PC-3 (cell line): Measurements from ENCODE around the gene MTF2. TPM values are rescaled to one million over a fixed set of nuclear protein-coding genes. Genes with fewer than 3 reads are reported as not detected.
"Not testable (repeated sequence)": the region's sequence is repeated elsewhere in the genome, so short reads cannot be mapped to it uniquely, and the experiment has no call there.

ENCODE experiments used
- ATAC-seq: fragments of 200-7000 bp; cut with Tn5 transposase; 2 replicates; pipeline ENCODE4 v1.9.1; 2020; ENCODE audit warnings: mild to moderate bottlenecking, moderate library complexity
- BruUV-seq: library from RNA; stranded (reverse); fragments of 400-500 nt; replicated peaks from 2 replicates; lab custom pipeline; 2021; lab: Mats Ljungman, UMichigan
- CTCF ChIA-PET: fragments of 300-600 bp; sonication (Branson Sonifier 250); formaldehyde crosslinking; loops from one replicate; lab custom pipeline; 2022; ENCODE audit warnings: antibody characterized with exemption; lab: Charles Lee
- POLR2A ChIA-PET: fragments of 300-600 bp; sonication (Branson Sonifier 250); formaldehyde crosslinking; loops from one replicate; lab custom pipeline; 2022; ENCODE audit warnings: antibody characterized with exemption; ENCODE audit not compliant: unreplicated experiment; lab: Charles Lee
- DNase-seq: peaks from one replicate; pipeline ENCODE4 v3.0.0-alpha.2; 2015
- H2AFZ ChIP-seq: fragments of 300-600 bp; sonication (generic); 2 replicates; pipeline ENCODE4 v1.6.0; 2016; ENCODE audit warnings: antibody characterized with exemption, low read length
- H3F3A ChIP-seq: fragments of 300-600 bp; sonication (generic); one replicate; pipeline ENCODE4 v1.6.0; 2017; ENCODE audit warnings: antibody characterized with exemption, low read length, control low read depth, mild to moderate bottlenecking; ENCODE audit not compliant: unreplicated experiment
- H3K27ac ChIP-seq: fragments of 300-600 bp; sonication (generic); 2 replicates; pipeline ENCODE4 v1.5.1; 2016; ENCODE audit warnings: mild to moderate bottlenecking, low read length
- H3K27me3 ChIP-seq: fragments of 300-600 bp; sonication (generic); 2 replicates; pipeline ENCODE4 v1.6.1; 2016; ENCODE audit warnings: low read length, mixed read lengths
- H3K36me3 ChIP-seq: fragments of 300-600 bp; sonication (generic); 2 replicates; pipeline ENCODE4 v1.6.1; 2016; ENCODE audit warnings: low read depth, mixed run types, low read length, mixed read lengths
- H3K4me1 ChIP-seq: fragments of 300-600 bp; sonication (generic); 2 replicates; pipeline ENCODE4 v1.5.1; 2016; ENCODE audit warnings: low read length; ENCODE audit not compliant: insufficient read depth
- H3K4me2 ChIP-seq: fragments of 300-600 bp; sonication (generic); 2 replicates; pipeline ENCODE4 v1.6.0; 2016; ENCODE audit warnings: low read length
- H3K4me3 ChIP-seq: fragments of 300-600 bp; sonication (generic); 2 replicates; pipeline ENCODE4 v1.5.1; 2016; ENCODE audit warnings: mild to moderate bottlenecking, low read length, mixed read lengths
- H3K79me2 ChIP-seq: fragments of 300-600 bp; sonication (generic); 2 replicates; pipeline ENCODE4 v1.6.1; 2017; ENCODE audit warnings: low read length, mixed read lengths
- H3K9ac ChIP-seq: fragments of 300-600 bp; sonication (generic); 2 replicates; pipeline ENCODE4 v1.6.0; 2016; ENCODE audit warnings: mild to moderate bottlenecking, low read length
- H3K9me2 ChIP-seq: fragments of 300-600 bp; sonication (generic); replicated peaks from 2 replicates; pipeline ENCODE4 v1.6.1; 2016; ENCODE audit warnings: mixed run types, low read length, mixed read lengths
- H3K9me3 ChIP-seq: fragments of 300-600 bp; sonication (generic); 2 replicates; pipeline ENCODE4 v1.6.1; 2016; ENCODE audit warnings: low read length, mixed read lengths
- H4K20me1 ChIP-seq: fragments of 300-600 bp; sonication (generic); 2 replicates; pipeline ENCODE4 v1.6.1; 2016; ENCODE audit warnings: low read length, mixed read lengths
- CTCF ChIP-seq: fragments of 300-600 bp; sonication (generic); conservative IDR thresholded peaks from 2 replicates; pipeline ENCODE4 v1.5.1; 2017; ENCODE audit warnings: antibody characterized with exemption, low read depth, mild to moderate bottlenecking, low read length
- EZH2 ChIP-seq: fragments of 300-600 bp; sonication (generic); IDR thresholded peaks from one replicate; pipeline ENCODE4 v1.6.1; 2017; ENCODE audit warnings: antibody characterized with exemption, mild to moderate bottlenecking, low read length; ENCODE audit not compliant: unreplicated experiment
- EZH2phosphoT487 ChIP-seq: fragments of 300-600 bp; sonication (generic); IDR thresholded peaks from 2 replicates; pipeline ENCODE4 v1.6.1; 2018; ENCODE audit warnings: mild to moderate bottlenecking, antibody characterized with exemption, low read length, borderline replicate concordance
- intact Hi-C: fragments of 100-400 bp; cut with micrococcal nuclease; formaldehyde crosslinking; loops from 2 replicates; pipeline ENCODE4 v1.9.0; 2023
- total RNA-seq: library from RNA; depleted of rRNA; stranded (reverse); fragments of >200 nt; gene quantifications from 2 replicates; pipeline ENCODE4 v1.2.3, GENCODE V29; 2014

The MTF2 gene
- total RNA-seq, 1 experiment from 2014 or later, result 25.3 TPM

- Histone ChIP-seq H3K4me2 (no peak overlapping the region), H3F3A (no peaks in the 10 kb centered on the region), H4K20me1 (peaks cover 48% of the 10 kb centered on the region), H3K36me3 (peaks cover 38% of the 10 kb centered on the region), H3K79me2 (peaks cover 96% of the 10 kb centered on the region), H3K4me3 (no peak overlapping the region), H3K4me1 (no peaks in the 10 kb centered on the region; the same call in 1 of the 2 replicates), H3K9me3 (no peaks in the 10 kb centered on the region), H3K27ac (no peak overlapping the region), H3K9ac (no peak overlapping the region), H3K9me2 (no peaks in the 10 kb centered on the region), H3K27me3 (no peaks in the 10 kb centered on the region), H2AFZ (no peak overlapping the region)
- intact Hi-C loops, result no loop called here
- no peak for ATAC-seq
- no peak for DNase-seq
- ChIA-PET POLR2A (no interaction called here), CTCF (no interaction called here)
- no TSS peak for BruUV-seq
- TF ChIP-seq EZH2, result no peak
- TF ChIP-seq CTCF, result no peak
- TF ChIP-seq EZH2phosphoT487, result no peak
These were observed 92.5 kb downstream of the MTF2 start for GRCh38 chr1:93171549-93172034.

- Histone ChIP-seq H3K27ac (no peak overlapping the region), H3K4me2 (no peak overlapping the region), H3F3A (no peaks in the 10 kb centered on the region), H2AFZ (no peak overlapping the region), H3K4me1 (peaks cover 3% of the 10 kb centered on the region; the same call in 1 of the 2 replicates), H3K9me3 (no peaks in the 10 kb centered on the region), H3K27me3 (no peaks in the 10 kb centered on the region), H3K4me3 (no peak overlapping the region), H4K20me1 (peaks cover 53% of the 10 kb centered on the region), H3K79me2 (peaks cover 96% of the 10 kb centered on the region), H3K9me2 (no peaks in the 10 kb centered on the region), H3K36me3 (peaks cover 26% of the 10 kb centered on the region), H3K9ac (no peak overlapping the region)
- ATAC-seq (no peak), DNase-seq (no peak)
- BruUV-seq, result no TSS peak
- TF ChIP-seq EZH2phosphoT487 (no peak), CTCF (no peak), EZH2 (no peak)
- intact Hi-C loops, result no loop called here
- ChIA-PET POLR2A (no interaction called here), CTCF (no interaction called here)
These were observed 93.7 kb downstream of the MTF2 start for GRCh38 chr1:93172778-93173177.

- H2AFZ ChIP-seq, CTCF ChIA-PET, intact Hi-C loops, H3K27ac ChIP-seq, H3K9me2 ChIP-seq, H3K4me2 ChIP-seq, ATAC-seq, H3F3A ChIP-seq, H3K27me3 ChIP-seq, DNase-seq, H3K9me3 ChIP-seq, H3K4me1 ChIP-seq, H3K4me3 ChIP-seq, POLR2A ChIA-PET, H3K9ac ChIP-seq, BruUV-seq: not testable (repeated sequence)
- H3K36me3 ChIP-seq, result peaks cover 12% of the 10 kb centered on the region
- H3K79me2 ChIP-seq, result peaks cover 96% of the 10 kb centered on the region
- peaks cover 62% of the 10 kb centered on the region for H4K20me1 ChIP-seq
These were observed 95.6 kb downstream of the MTF2 start for GRCh38 chr1:93174638-93175037.
